ENCODE measurements around the gene C1orf226. TPM values are rescaled to one million over a fixed set of nuclear protein-coding genes. Genes with fewer than 3 reads are reported as not detected.

C1orf226 gene
- total and polyA plus RNA-seq, 2 of the 8 experiments (the other 6 are each of a cell fraction or from before 2014, with no cell fraction given), result 8.2 to 18.8 TPM

- Histone ChIP-seq H2AK5ac (ENCODE audit: low read depth, low read length) (no peak overlapping the region), H3K23me2 (ENCODE audit: low read depth, low read length) (no peaks in the 10 kb centered on the region), H3K14ac (ENCODE audit: insufficient read length) (no peak overlapping the region), H2BK12ac (ENCODE audit: low read depth, low read length) (no peak overlapping the region), H3K79me1 (ENCODE audit: low read depth, low read length) (no peaks in the 10 kb centered on the region), H3K4me2 (ENCODE audit: insufficient read depth in 1 of 2, low read depth in 2 of 2, low read length in 2 of 2) (no peak overlapping the region), H3K4me3 (ENCODE audit: extremely low read depth in 1 of 4, insufficient read depth in 2 of 4, low read depth in 3 of 4, low read length in 4 of 4) (no peak overlapping the region), H3K9ac (replicated peaks in 1 of 4; ENCODE audit: extremely low read depth in 1 of 4, low read depth in 3 of 4, low read length in 3 of 4) (no peak overlapping the region), H2BK15ac (ENCODE audit: low read length) (no peak overlapping the region), H3K79me2 (ENCODE audit: control insufficient read depth in 1 of 2, insufficient read depth in 2 of 2, low read length in 2 of 2) (no peaks in the 10 kb centered on the region), H3K4me1 (replicated peaks in 1 of 4; ENCODE audit: control insufficient read depth in 3 of 4, insufficient read depth in 4 of 4, low read length in 3 of 4) (no peaks in the 10 kb centered on the region), H2BK20ac (ENCODE audit: low read length) (no peak overlapping the region), H3K18ac (ENCODE audit: extremely low read depth, low read length) (no peak overlapping the region), H2BK120ac (replicated peaks; ENCODE audit: low read depth, low read length) (no peak overlapping the region), H3K9me3 (ENCODE audit: insufficient read depth in 2 of 2, low read depth in 1 of 2, low read length in 1 of 2) (no peaks in the 10 kb centered on the region; a peak in 2 of 4 replicates), H3K4ac (replicated peaks; ENCODE audit: insufficient read length, low read depth, low read length) (no peak overlapping the region), H2BK5ac (ENCODE audit: low read depth, low read length) (no peak overlapping the region), H3K36me3 (ENCODE audit: control insufficient read depth in 2 of 4, insufficient read depth in 4 of 4, low read length in 3 of 4) (no peaks in the 10 kb centered on the region), H3K56ac (replicated peaks; ENCODE audit: insufficient read length, low read depth, low read length) (no peak overlapping the region), H4K8ac (ENCODE audit: extremely low read depth, insufficient read depth, low read length) (no peak overlapping the region), H3K27ac (ENCODE audit: low read depth, low read length) (no peak overlapping the region), H3K27me3 (replicated peaks in 1 of 4; ENCODE audit: control insufficient read depth in 3 of 4, extremely low read depth in 1 of 4, insufficient read depth in 3 of 4, low read length in 3 of 4) (peaks cover 0 to 1% (median 0%) of the 10 kb centered on the region in 4 experiments; a peak in 1 of 7 replicates), H4K20me1 (replicated peaks in 1 of 2; ENCODE audit: control insufficient read depth in 1 of 2, insufficient read depth in 2 of 2, low read length in 2 of 2) (no peaks in the 10 kb centered on the region), H3K23ac (ENCODE audit: insufficient read length) (no peak overlapping the region), H2AFZ (ENCODE audit: low read length) (no peak overlapping the region), H4K5ac (ENCODE audit: insufficient read length, low read depth, low read length) (no peak overlapping the region), H4K91ac (replicated peaks; ENCODE audit: insufficient read length, low read length) (no peak overlapping the region)
- POLR2A ChIA-PET (ENCODE audit: partially characterized antibody), result interaction anchor here (1.6 kb wide), 1 partner anchor 19 kb away, joined by 5 read pairs; no protein-coding TSS in a partner anchor
- WGBS, 2 experiments (ENCODE audit: extremely low coverage in 1 of 2, insufficient coverage in 1 of 2, insufficient read length in 1 of 2, insufficient replicate concordance in 2 of 2, low coverage in 1 of 2, low lambda C conversion rate in 2 of 2, missing lambda C conversion rate in 1 of 2), result 92% methylated on average over 7 of the region's 7 CpGs; no CpG with 5 or more reads in 1 of the 2 experiments
- no peak for FAIRE-seq
- CTCF ChIA-PET (ENCODE audit: partially characterized antibody), result interaction anchor here (1.7 kb wide), 1 partner anchor 19 kb away, joined by 3 read pairs; no protein-coding TSS in a partner anchor
- DNase-seq (ENCODE audit: low read depth in 1 of 2, low spot score in 2 of 2), result no peak
- TF ChIP-seq TCF12 (IDR thresholded peaks at IDR 0.05; ENCODE audit: low read depth, low read length) (no peak), RAD21 (IDR thresholded peaks at IDR 0.05 in 1 of 2, conservative IDR thresholded peaks at IDR 0.05 in 1 of 2; ENCODE audit: low read depth in 2 of 2, low read length in 2 of 2) (no peak), ATF2 (IDR thresholded peaks at IDR 0.05; ENCODE audit: low read length) (no peak), SRF (IDR thresholded peaks at IDR 0.05; ENCODE audit: low read depth, low read length) (no peak), NANOG (IDR thresholded peaks at IDR 0.05; ENCODE audit: insufficient read depth, low read depth, low read length, poor library complexity, severe bottlenecking) (no peak), BCL11A (IDR thresholded peaks at IDR 0.05; ENCODE audit: low read depth in 2 of 2, low read length in 2 of 2) (no peak), ZNF274 (IDR thresholded peaks at IDR 0.05; ENCODE audit: borderline replicate concordance, extremely low read depth, low read length) (no peak), EP300 (IDR thresholded peaks at IDR 0.05; ENCODE audit: borderline replicate concordance in 1 of 2, low read depth in 2 of 2, low read length in 2 of 2) (no peak), CTCF (IDR thresholded peaks at IDR 0.05; ENCODE audit: control extremely low read depth in 1 of 3, insufficient read depth in 1 of 3, low read depth in 1 of 3, low read length in 3 of 3) (no peak)
These were observed 36.1 kb downstream of the C1orf226 start for GRCh38 chr1:162417650-162418049.

Data from H1 (cell line).